CD4-positive, alpha-beta T cell treated with Interferon alpha-2 for 1 hour (primary cell): ENCODE measurements around the gene LRRTM4.
"Not testable (repeated sequence)": the region's sequence is repeated elsewhere in the genome, so short reads cannot be mapped to it uniquely, and the experiment has no call there.

Experiments used
- DNase-seq, 2 donors: peaks; one replicate each; pipeline ENCODE4 v3.0.0-alpha.2; 2020 to 2022

The LRRTM4 gene

GRCh38 chr2:77045456-77045855 lies 476.7 kb downstream of the LRRTM4 start:
- DNase-seq = not testable (repeated sequence)

- no peak for DNase-seq
Observed at GRCh38 chr2:77034445-77034844, 487.7 kb downstream of the LRRTM4 start.

DNA sequence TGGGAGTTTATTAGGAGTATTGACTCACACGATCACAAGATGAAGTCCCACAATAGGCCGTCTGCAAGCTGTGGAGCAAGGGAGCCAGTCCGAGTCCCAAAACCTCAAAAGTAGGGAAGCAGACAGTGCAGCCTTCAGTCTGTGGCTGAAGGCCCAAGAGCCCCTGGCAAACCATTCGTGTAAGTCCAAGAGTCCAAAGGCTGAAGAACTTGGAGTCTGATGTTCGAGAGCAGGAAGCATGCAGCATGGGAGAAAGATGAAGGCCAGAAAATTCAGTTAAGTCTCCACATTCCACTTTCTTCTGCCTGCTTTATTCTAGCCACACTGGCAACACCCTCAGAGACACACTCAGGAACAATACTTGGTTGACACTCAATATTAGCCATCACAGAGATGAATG lies 492.9 kb downstream of the LRRTM4 start:
- DNase-seq = not testable (repeated sequence)

- DNase-seq = no peak
Observed at GRCh38 chr2:77028032-77028600, 494.1 kb downstream of the LRRTM4 start.

GRCh38 chr2:77025714-77026113 lies 496.5 kb downstream of the LRRTM4 start:
- DNase-seq = no peak

GRCh38 chr2:77021161-77021560 lies 501.0 kb downstream of the LRRTM4 start:
- no peak for DNase-seq

DNA sequence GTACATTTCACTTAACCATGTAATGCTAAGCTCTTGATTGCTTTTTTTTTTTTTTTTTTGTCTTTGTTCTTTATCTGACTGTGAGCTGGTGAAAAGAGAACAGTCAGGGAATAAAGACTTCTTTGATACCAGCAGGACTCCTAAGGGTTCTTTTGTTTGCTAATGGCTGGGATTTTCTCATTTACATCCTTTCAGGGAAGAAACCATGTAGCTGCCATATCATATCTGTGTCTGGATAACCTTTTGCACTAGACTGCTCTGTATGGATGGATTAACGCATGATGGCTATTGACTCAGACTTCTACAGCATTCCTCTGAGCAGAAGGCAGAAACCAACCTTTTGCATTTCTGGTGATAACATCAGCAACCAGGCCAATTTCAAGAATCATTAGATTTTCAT lies 504.0 kb downstream of the LRRTM4 start:
- DNase-seq = no peak

- DNase-seq = no peak
Observed at GRCh38 chr2:77017355-77017745, 504.8 kb downstream of the LRRTM4 start.

DNA sequence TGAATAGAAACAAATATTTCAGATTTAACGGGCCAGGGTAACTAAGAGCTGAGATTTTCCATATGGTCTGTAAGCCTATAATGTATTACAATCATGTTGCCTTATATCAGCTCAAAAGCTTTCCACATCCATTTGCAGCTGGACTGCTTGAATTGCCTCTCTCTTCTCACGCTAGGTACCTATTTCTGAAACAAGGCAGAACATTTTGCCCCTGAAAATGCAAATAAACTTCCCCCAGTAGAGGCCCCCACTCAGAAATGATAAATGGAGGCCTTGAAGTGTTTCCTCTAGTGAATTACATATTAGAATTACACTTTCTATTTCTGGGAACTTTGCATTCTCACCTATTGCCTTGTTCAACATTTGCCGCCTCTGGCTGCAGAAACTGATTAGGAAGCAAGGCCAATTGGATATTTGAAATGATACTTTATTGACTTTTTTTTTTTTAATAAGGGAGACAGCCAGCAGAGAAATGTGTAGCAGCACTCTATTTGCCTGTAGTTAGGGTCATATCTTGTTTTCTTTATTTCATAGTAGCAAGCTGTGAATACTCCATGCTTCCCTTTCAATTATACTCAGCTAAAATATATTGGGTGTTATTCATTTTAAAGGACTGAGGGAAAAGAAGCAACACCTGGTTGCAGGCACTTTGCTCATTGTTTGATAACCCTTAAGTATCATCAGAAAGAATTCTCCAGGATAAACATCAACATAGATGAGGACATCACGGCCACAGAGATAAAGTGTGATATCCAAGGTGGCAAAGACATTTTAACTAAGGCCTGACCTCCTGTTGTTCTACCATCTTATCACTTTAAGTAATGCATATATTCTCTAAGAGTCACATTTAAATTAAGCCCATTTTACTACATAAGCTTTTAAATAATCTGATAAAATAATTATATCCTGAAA lies 505.5 kb downstream of the LRRTM4 start:
- no peak for DNase-seq

DNA sequence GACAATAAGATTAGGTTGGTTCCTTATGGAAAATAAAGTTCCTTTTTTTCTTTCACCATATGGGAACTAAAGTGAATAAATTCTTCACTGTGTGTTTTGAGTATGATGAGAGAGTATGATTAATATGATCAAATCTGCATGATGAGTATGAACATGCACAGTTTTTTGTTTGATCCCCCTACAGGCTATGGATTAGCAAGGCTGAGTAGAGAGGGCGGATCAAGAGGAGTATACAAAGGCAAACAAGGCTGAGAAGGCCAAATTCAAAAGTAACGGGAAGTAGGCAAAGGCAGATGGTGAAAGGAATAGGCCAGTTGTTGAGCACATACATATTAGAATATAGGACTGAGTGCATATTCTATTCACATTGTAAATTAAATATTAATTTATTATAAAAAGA lies 508.2 kb downstream of the LRRTM4 start:
- no peak for DNase-seq

DNA sequence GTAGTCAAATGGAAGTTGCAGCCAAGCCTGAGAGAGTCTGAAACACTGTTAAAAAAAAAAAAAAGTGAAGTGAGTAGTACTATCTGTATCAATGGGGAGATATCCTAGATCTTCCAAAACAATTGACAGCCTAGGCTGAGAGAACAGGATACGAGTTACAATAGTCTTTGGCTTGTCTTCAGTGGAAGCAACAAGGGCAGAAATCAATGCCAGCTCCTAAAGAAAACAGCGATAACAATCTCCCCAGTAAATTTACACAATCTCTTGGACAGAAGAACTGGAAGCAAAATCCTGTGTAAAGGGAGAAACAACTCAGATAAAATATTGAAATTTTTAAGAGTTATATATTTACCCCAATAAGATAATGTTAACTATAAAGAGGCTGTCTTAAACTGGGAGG lies 508.7 kb downstream of the LRRTM4 start:
- DNase-seq = no peak

DNA sequence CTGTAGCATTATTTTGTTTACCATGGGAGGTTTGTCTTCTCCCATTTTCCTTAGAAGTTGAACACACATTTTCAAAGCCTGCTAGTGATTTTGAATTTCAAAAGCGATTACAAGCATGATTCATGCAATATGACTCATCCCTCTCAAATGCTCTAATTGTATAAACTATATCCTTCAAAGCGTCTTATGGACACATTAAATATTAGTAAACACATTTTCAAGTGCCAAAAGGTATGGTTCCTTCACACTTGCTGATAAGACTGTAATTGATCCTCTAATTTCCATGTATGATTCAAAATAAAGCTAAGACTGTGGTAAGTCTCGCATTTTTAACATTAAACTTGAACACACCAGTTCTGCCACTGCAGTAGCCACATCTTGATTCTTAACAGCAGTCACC lies 512.9 kb downstream of the LRRTM4 start:
- no peak for DNase-seq

DNA sequence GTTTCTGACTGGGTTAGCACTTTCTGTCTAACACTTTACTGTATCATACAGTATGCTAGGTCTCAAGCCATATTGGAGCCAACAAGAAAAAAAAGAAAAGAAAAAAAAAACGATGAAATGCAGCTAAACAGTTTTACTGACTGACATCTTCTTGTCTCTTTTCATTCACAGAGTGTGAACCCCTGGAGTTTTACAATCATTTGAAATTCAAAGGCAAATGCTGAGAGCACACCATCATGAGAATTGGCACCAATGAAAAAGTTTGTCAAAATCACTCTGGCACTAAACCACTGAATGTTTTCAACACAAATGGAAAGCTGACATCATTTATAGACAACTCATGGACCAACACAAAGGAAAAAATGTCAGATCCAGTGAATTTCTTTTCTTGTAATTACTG lies 513.3 kb downstream of the LRRTM4 start:
- no peak for DNase-seq

GRCh38 chr2:77007686-77008085 lies 514.5 kb downstream of the LRRTM4 start:
- DNase-seq = no peak

GRCh38 chr2:77005522-77005921 lies 516.7 kb downstream of the LRRTM4 start:
- DNase-seq = no peak

GRCh38 chr2:77001895-77002294 lies 520.3 kb downstream of the LRRTM4 start:
- DNase-seq = no peak

GRCh38 chr2:76998704-76999103 lies 523.5 kb downstream of the LRRTM4 start:
- DNase-seq = no peak

DNA sequence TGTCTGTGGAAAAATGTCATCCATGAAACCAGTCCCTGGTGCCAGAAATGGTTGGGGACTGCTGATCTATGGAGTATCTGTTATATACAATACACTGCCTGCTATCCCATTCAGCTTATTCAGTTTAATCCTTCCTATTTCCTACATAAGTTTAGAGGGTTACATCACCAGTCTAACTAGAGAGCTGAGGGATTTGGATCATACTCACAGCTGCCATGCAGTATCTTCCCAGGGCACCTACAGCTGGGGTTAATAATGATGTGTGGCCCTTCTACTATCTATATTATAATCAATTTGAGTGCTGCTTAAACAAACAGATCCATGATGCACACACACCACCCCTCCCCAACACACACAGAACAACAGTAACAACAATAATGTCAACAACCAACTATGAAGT lies 524.0 kb downstream of the LRRTM4 start:
- no peak for DNase-seq

GRCh38 chr2:76997296-76997695 lies 524.9 kb downstream of the LRRTM4 start:
- no peak for DNase-seq

DNA sequence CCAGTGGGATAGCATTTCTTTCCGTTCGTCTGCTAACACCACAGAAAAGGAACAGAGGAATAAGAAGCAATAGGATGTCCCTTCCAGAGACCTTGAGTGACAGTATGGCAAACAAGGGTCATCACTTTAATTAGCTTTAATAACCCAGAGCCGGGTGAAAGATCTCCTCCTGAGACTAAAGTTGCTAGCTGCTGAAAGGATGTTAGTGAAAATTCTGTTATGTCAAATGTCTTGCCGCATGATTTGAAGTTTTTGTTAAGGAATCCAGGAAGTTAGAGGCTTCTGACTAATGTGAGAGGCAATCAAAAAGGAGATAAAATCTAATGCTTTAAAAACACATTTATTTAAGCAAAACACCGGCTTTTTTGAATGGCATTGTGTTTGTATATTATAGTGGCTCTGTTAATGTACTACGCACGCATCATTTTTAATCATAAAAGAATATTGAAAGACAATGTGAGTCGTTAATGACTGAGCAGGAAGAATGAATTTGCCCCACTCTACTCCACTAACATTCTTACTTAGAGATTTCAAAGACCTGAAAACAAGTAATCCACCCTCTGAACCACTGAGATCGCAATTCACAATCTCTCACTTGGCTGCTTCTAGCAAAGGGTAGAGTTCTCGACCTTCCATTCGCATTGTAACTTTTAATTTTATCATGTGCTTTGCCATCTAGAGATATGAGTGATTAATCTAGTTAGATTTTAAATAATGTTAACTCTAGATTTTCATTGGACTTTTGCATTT lies 536.6 kb downstream of the LRRTM4 start:
- no peak for DNase-seq

DNA sequence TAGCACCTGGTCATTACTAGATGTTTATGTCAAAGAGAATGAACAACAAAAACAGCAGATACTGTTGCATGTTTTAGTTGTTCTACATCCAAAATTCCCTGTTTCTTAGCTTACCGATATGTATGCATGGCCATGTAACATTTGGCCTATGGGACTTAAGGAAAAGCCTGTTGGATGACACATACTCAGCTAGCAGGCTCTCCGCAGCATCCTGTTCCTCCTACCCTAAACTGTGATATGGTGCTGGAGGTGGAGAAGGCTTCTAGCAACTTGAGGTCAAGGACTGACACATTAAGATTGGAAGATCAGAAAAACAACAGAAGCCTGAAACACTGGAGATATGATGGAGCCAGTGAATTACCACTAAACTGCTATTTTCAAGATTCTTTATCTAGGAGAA lies 537.8 kb downstream of the LRRTM4 start:
- DNase-seq = no peak

DNA sequence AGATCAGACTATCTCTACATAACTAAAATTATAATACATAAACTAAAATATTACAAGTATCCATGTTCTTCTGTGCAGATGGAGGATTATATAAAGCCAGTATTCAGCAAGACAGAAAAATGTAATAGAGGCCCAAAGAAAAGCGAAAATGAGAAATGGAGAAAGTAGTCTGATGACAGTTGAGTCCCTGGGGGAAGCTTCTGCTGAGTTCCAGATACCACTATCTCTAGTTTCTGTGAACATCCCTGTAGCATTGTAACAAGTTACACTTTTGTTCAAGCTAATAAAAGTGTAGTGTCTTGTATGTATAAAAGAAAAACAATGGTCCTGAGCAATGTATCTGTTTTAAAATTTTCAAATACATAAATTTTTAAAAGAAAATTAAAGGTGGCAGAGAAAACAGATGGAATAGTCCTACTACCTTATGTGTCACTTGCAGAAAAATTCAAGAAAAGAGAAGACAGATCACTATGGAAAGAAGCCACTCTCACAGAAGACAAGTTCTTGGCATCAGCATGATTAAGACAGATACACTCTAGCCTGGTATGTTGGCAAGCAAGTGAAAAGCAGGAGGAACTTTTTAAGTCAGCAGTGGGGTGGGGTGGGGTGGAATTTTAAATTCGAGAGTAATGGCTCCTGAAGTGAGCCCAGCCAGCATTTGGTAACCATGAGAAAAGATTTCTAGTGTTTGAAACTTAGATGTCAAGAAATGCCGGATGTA lies 541.9 kb downstream of the LRRTM4 start:
- DNase-seq = no peak
